Activated T-helper 1 cell treated with Interleukin-2 at 50 U/mL for 16 hours (primary cell): Measurements from ENCODE around the gene NRCAM.

Experiments
- DNase-seq: peaks from one replicate; pipeline ENCODE4 v3.0.0-alpha.2; 2020; ENCODE audit warnings: low read depth

Gene NRCAM

GRCh38 chr7:108245523-108246226, 210.6 kb downstream of the NRCAM start:
- DNase-seq: no peak

DNA sequence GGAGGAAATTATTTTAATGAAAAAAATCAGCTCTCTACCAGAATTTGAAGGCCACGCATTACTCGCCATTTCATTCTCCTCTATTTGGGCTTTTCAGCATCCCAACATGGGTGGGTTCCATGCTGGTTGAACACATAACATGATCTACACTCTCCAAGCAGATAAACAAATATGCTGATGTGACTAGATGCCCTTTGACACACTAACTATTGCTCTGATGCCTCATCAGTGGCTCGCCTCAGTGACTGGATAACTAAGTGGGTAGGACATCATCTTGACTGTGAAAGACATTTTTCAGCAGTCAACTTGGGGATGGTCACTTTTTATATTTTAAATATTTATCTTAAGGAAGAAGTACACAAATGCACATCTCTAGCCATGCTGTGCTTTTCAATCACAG, 212.1 kb downstream of the NRCAM start:
- no peak for DNase-seq

- no peak for DNase-seq
Observed at GRCh38 chr7:108239501-108240225, 216.6 kb downstream of the NRCAM start.

GRCh38 chr7:108236681-108237415, 219.4 kb downstream of the NRCAM start:
- DNase-seq: no peak

DNA sequence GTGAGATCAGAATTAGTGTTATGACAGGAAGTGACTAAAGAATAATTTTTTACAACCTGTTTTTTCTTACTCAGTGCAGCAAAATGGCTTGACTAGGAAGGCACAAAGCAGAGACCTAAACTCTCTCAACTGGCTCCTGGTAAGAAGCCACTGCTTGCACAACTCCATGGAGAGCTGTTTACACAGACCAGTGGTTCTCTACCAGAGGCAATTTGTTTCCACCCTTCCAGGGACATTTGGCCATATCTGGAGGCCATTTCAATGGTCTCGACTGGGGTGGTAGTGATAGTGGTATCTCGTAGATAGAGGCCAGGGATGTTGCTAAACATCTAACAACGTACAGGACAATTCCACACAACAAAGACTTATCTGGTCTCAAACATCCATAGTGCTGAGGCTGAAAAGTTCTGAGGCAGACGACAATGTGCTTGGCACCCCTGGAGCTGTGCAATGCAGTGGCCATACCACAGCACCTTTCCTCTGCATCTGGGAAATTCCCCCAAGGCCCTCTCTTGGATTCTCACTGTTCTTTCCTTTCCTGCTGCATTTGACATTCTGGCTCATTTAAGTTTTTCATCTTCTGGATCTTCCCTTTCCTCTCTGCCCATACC, 220.7 kb downstream of the NRCAM start:
- DNase-seq: no peak

GRCh38 chr7:108234971-108235450, 221.2 kb downstream of the NRCAM start:
- DNase-seq: no peak

- DNase-seq: no peak
Observed at GRCh38 chr7:108234281-108234680, 222.0 kb downstream of the NRCAM start.

GRCh38 chr7:108232076-108232475, 224.2 kb downstream of the NRCAM start:
- no peak for DNase-seq

GRCh38 chr7:108231221-108231620, 225.0 kb downstream of the NRCAM start:
- DNase-seq: no peak

DNA sequence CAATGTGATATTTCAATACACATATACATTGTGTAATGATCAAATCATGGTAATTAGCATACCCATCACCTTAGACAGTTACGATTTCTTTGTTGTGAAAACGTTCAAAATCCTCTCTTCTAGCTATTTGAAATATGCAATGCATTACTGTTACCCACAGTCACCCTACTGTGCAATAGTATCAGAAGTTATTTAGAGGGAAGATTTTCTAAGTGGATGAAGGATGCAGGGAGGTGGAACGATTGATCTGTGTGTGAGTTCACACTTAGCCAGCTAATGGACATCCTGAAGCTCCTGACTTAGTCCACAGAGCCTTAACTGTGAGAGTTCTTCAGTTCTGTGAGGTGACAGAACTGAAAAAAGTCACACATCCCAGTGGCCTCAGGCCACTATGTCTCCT, 228.9 kb downstream of the NRCAM start:
- DNase-seq: no peak

- DNase-seq: no peak
Observed at GRCh38 chr7:108226816-108227299, 229.4 kb downstream of the NRCAM start.

- DNase-seq: no peak
Observed at GRCh38 chr7:108225531-108226181, 230.6 kb downstream of the NRCAM start.

DNA sequence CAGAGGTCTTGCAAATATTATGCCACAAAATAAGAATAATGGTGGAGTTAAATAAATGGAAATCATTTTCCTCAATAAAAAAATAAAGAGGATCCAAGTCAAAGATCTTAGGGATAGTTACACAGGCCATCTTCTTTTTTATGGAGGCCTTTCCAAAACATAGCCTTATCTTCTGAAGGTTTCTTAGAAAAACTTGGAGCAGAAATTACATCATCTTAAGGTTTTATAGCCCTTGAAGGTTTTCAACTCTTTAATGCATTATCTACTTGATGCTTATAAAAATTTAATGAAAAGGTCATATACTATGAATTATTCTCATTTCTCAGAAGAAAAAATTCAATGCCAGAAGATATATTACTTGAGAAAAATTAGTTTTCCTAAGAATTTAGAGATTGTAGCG, 231.8 kb downstream of the NRCAM start:
- no peak for DNase-seq

- no peak for DNase-seq
Observed at GRCh38 chr7:108222236-108222892, 233.9 kb downstream of the NRCAM start.

DNA sequence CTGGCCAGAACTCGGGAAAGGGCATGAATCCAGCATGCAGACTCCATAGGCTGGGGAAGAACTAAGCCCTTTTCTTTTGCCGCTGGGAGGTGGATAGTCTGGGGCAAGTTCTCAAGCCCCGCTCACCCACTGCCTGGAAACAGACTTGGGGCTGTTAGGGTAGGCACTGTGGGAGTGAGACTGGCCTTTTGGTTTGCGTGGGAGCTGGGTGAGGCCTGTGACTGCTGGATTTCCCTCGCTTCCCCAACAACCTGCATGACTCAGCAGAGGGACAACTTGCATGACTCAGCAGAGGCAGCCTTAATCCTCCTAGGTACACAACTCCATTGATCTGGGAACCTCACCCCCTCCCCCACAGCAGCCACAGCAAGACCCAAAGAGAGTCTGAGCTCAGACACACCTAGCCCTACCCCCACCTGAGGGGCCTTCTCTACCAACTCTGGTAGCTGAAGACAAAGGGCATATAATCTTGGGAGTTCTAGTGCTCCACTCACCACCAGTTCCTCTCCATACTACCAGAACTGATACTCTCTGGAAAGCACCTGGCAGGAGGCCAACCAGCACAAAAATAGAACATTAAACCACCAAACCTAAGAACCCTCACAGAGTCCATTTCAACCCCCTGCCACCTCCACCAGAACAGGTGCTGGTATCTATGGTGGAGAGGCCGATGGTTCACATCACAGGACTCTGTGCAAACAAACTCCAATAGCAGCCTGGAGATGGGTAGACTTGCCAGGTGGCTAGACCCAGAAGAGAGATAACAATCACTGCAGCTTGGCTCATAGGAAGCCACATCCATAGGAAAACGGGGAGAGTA, 244.6 kb downstream of the NRCAM start:
- DNase-seq: no peak

DNA sequence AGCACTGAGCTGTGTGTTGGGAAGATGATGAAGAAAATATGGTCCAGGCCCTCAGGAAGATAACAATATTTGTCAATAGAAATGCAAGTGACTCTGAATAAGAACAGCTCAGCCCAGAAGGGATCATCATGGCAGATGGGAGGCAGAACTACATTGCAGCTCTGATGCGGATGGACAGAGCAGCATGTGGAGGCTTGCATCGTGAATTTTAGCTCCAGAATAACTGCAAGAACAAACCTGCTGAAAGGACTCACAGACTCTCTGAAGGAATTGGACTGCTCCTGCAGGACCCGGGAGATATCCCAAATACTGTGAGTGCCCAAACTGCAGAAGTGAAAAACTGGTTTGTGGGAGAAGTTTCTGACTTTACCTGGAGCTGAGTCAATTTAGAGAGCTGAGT, 245.4 kb downstream of the NRCAM start:
- DNase-seq: no peak

DNA sequence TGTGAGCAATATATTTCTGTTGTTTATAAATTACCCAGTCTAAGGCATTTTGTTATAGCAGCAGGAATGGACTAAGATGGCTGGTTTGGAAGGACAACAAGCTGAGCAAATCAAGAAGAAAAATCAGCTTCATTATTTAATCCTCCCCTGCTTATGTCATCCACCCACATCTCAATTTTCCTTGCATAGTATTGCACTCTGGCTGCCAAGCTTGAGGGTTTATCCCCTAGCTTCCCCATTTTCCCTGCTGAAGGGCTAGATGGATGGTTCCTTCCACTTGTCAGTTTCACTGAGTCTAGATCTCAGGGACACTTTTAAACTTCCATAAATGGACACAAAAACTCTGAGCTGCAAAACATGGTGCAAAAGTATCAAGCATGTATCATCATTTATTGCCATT, 250.9 kb downstream of the NRCAM start:
- no peak for DNase-seq

- DNase-seq: no peak
Observed at GRCh38 chr7:108204281-108204796, 251.9 kb downstream of the NRCAM start.

DNA sequence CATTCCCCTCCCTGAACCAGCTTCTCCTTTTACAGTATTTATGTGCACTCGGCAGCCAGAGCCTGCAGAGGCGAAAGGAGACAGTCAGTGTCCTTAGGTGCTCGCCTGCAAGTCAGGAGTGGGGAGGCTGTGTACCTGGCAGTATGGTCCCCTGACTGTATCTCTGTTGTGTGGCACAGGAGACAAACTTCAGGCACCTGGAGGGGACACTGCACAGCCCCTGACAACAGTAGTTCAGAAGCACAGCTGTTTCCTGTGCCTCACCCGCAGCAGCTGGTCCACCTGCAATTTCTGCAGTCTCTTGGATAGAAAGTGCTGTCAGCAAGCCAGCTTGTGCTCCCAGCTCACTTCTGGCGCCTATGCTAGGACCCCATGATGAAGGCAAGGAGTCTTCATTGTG, 252.7 kb downstream of the NRCAM start:
- DNase-seq: no peak

- DNase-seq: no peak
Observed at GRCh38 chr7:108202743-108203142, 253.5 kb downstream of the NRCAM start.
